ENCODE results near the gene CDC26. TPM values are rescaled to one million over a fixed set of nuclear protein-coding genes. Genes with fewer than 3 reads are reported as not detected.

CDC26 gene
- total and polyA plus RNA-seq, 8 donors, result 7.2 to 66.4 (median 27.1) TPM

DNA sequence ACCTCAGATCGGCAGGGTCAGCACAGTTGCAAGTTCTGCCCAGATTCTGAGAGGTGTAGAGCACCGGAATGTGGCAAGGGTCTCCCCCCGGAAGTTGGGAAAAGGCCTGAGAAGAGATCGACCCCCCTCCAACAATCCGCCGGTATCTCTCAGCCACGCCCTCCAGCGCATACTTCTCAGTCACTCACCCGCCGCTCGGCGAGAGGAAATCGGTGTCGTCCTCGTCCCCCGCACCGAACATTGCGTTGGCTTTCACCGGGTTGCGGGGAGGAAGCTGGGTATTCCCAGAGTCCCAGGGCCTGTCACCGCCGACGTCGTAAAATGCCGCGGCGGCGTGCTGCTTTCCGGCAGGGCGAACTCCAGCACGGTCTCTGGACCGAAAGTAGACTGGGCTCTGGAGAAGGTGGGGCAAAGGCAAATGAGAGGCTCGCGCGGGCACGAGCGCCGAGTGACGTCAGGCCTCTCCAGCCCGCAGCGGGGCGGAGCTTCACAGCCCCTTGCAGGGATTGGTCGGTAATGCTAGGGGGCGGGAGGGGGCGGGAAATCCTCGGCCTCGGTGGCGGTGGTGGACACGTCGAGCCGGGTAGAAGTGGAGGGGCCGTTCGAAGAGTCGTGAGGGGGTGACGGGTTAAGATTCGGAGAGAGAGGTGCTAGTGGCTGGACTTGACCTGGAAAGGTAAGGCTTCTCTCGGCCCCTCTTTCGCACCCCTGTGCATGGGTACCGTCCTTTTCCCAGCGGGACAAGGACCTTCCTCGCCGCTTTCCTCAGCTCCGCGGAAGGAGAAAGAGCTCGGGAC is 54.2 kb downstream of the CDC26 start, which contains the start of the genes FKBP15 and SLC31A1:
Gene FKBP15, minus strand, starts transcription at position 275 of the 797 bp plus-strand sequence. Its CDS starts 34 bp downstream, at position 241.
Gene SLC31A1, plus strand, starts transcription at position 542 of the 797 bp plus-strand sequence. CDS start 34,605 bp downstream, outside the sequence.
- H3K4me1 ChIP-seq, result peaks cover 31 to 71% (median 49%) of the 10 kb centered on the region in 4 donors
- no peaks in the 10 kb centered on the region for H3K9me3 ChIP-seq
- peak in 2 of 4 donors; percentile 42 to 46 for TF ChIP-seq POLR2A (IDR thresholded peaks at IDR 0.05)
- TF ChIP-seq POLR2AphosphoS5 (IDR thresholded peaks at IDR 0.05), result peak; percentile 84 to 97 (median 96)
- no peak for TF ChIP-seq EP300 (IDR thresholded peaks at IDR 0.05)
- peak; percentile 99 to 100 for DNase-seq
- intact Hi-C loops (cut with DNase I; ENCODE audit: low total_unique reads), result no loop called here
- 0 to 1% (median 1%) methylated on average over 39 to 65 of the region's 65 CpGs for WGBS, 5 donors
- no peaks in the 10 kb centered on the region for H3K27me3 ChIP-seq
- peak within 1 kb of the TSS; percentile 79 to 93 (median 90) for H3K27ac ChIP-seq
- H3K4me3 ChIP-seq, result peak within 1 kb of the TSS; percentile 71 to 75 (median 72)
- no peaks in the 10 kb centered on the region for H3K36me3 ChIP-seq

DNA sequence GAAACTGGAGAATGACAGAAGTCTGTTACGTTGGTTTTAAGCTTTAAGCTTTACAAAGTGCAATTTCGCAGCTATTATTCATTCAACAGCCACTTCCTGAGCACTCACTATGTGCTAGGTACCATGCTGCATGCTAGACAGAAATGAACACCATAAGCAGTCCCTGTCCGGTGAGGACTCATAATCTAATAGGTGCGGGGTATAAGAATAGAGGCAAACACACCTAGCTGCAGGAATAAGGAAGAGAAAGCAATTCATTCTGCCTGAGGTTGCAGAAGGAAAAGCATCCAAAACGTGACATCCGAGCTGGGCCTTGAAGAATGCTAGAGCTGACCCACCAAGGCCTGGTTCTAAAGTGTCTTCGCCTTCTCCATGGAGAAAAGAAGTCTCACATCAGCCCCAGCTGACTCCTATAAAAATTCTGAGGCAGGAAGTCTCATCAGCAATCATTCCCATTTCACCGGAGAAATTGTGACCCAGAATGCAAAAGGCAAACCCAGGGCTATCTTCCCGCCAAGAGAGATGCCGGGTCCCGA is 54.8 kb downstream of the CDC26 start:
- no peak for TF ChIP-seq POLR2A (IDR thresholded peaks at IDR 0.05)
- no peak for TF ChIP-seq EP300 (IDR thresholded peaks at IDR 0.05)
- TF ChIP-seq, protein P1, sequence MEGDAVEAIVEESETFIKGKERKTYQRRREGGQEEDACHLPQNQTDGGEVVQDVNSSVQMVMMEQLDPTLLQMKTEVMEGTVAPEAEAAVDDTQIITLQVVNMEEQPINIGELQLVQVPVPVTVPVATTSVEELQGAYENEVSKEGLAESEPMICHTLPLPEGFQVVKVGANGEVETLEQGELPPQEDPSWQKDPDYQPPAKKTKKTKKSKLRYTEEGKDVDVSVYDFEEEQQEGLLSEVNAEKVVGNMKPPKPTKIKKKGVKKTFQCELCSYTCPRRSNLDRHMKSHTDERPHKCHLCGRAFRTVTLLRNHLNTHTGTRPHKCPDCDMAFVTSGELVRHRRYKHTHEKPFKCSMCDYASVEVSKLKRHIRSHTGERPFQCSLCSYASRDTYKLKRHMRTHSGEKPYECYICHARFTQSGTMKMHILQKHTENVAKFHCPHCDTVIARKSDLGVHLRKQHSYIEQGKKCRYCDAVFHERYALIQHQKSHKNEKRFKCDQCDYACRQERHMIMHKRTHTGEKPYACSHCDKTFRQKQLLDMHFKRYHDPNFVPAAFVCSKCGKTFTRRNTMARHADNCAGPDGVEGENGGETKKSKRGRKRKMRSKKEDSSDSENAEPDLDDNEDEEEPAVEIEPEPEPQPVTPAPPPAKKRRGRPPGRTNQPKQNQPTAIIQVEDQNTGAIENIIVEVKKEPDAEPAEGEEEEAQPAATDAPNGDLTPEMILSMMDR (IDR thresholded peaks at IDR 0.05), result no peak
- TF ChIP-seq POLR2AphosphoS5 (IDR thresholded peaks at IDR 0.05), result no peak
- no peak for DNase-seq
- no peaks in the 10 kb centered on the region for H3K9me3 ChIP-seq
- peaks cover 31 to 78% (median 50%) of the 10 kb centered on the region in 4 donors for H3K4me1 ChIP-seq
- H3K27me3 ChIP-seq, result no peaks in the 10 kb centered on the region
- H3K27ac ChIP-seq, result peak overlapping the region; percentile 73 to 93 (median 90)
- H3K36me3 ChIP-seq, result no peaks in the 10 kb centered on the region
- intact Hi-C loops (cut with DNase I; ENCODE audit: low total_unique reads), result no loop called here
- H3K4me3 ChIP-seq, result peak overlapping the region; percentile 71 to 75 (median 72)
- WGBS, 5 donors, result 5 to 10% (median 8%) methylated on average over 11 of the region's 11 CpGs

DNA sequence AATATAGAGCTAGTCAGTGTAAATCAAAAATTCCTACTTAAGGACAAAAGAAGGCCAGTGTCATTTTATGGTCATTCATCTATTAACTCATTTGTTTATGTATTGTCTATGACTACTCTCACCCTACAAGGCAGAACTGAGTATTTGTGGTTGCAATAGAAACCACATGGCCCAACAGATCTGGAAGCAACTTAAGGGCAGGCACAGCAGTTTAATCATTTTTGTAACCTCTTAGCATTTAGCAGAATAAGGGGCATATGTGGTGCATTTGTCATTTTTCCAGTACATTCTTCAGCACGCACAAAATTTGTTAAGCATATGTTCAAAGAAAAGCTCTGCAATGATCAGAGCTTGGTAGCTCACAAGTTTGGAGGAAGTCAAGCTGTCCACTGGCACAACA is 55.4 kb downstream of the CDC26 start:
- peak in 1 of 2 donors; percentile 11 for DNase-seq
- Histone ChIP-seq H3K4me3 (peak overlapping the region; percentile 71 to 75 (median 72)), H3K9me3 (no peaks in the 10 kb centered on the region), H3K27ac (peak overlapping the region in 4 of 5 donors; percentile 85 to 93 (median 92)), H3K27me3 (no peaks in the 10 kb centered on the region), H3K4me1 (peaks cover 31 to 83% (median 52%) of the 10 kb centered on the region in 4 donors), H3K36me3 (no peaks in the 10 kb centered on the region)
- no peak for TF ChIP-seq EP300 (IDR thresholded peaks at IDR 0.05)
- no peak for TF ChIP-seq POLR2AphosphoS5 (IDR thresholded peaks at IDR 0.05)
- TF ChIP-seq, protein P1 (IDR thresholded peaks at IDR 0.05), result no peak
- TF ChIP-seq POLR2A (IDR thresholded peaks at IDR 0.05), result no peak
- 35 to 63% (median 35%) methylated on average over 1 of the region's 1 CpG for WGBS, 5 donors
- intact Hi-C loops (cut with DNase I; ENCODE audit: low total_unique reads), result no loop called here

DNA sequence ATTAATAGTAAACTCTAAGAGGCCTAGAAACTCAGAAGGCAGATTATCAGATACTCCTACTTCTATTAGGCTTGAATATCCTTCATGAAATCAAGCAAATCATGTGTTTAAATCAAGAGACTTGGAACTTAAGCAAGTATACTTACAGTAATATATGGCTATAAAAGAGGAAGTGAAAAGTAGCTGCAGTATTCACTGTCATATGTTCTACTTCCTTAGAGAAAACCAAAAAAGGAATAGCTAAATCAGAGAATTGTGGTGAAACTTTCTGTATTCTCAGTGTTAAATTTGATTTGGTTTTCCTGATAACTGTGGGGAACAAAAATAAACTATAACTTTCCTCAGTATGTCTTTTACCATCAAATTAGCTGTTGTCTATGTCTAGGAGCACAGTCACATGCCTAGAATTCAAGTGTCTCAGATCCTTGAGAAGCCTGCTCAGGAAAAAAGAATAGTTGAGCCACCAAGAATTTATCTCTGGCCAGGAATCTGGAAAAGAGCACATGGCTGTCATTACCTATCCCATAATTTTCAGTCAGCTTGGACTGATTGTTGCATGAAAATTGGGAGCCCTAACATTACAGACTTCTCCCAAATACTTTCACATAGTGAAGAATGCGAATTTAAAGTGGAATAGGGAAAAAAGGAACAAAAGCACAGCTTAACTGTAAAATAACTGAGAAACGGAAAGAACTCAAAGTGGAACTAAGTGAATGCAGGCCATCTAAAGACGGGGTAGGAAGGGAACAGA is 56.0 kb downstream of the CDC26 start:
- H3K27ac ChIP-seq, result peak overlapping the region in 3 of 5 donors; percentile 23 to 93 (median 85)
- H3K27me3 ChIP-seq, result no peaks in the 10 kb centered on the region
- DNase-seq, result no peak
- peaks cover 0 to 3% (median under 1%) of the 10 kb centered on the region in 4 donors for H3K36me3 ChIP-seq
- no peaks in the 10 kb centered on the region for H3K9me3 ChIP-seq
- TF ChIP-seq POLR2AphosphoS5 (IDR thresholded peaks at IDR 0.05), result no peak
- no peak for TF ChIP-seq EP300 (IDR thresholded peaks at IDR 0.05)
- no peak for TF ChIP-seq POLR2A (IDR thresholded peaks at IDR 0.05)
- TF ChIP-seq, protein P1 (IDR thresholded peaks at IDR 0.05), result no peak
- peak overlapping the region in 2 of 4 donors; percentile 71 to 73 for H3K4me3 ChIP-seq
- intact Hi-C loops (cut with DNase I; ENCODE audit: low total_unique reads), result no loop called here
- H3K4me1 ChIP-seq, result peaks cover 31 to 86% (median 55%) of the 10 kb centered on the region in 4 donors
- WGBS, 5 donors, result 66 to 86% (median 74%) methylated on average over 3 of the region's 3 CpGs

Other genes starting within 250 kb of the CDC26 start
- gene ZFP37, start 218.8 kb downstream of the CDC26 start, total RNA-seq, result 1 to 10 TPM in 4 of 5 donors, under 1 TPM in 1; 0.72 to 3.8 (median 3.5) TPM
- under 1 TPM; 0.31 to 0.93 (median 0.62) TPM for gene ZFP37, start 218.8 kb downstream of the CDC26 start, polyA plus RNA-seq
- 10 to 100 TPM in 2 of 5 donors, 1 to 10 TPM in 3; 1.2 to 19.6 (median 7.7) TPM for gene SLC31A2, start 124.6 kb downstream of the CDC26 start, total RNA-seq
- gene SLC31A2, start 124.6 kb downstream of the CDC26 start, polyA plus RNA-seq, result 1 to 10 TPM; 3.7 to 8.0 (median 5.0) TPM
- gene FKBP15, start 54.3 kb downstream of the CDC26 start, total RNA-seq, result 10 to 100 TPM; 11.1 to 36.6 (median 23.8) TPM
- gene FKBP15, start 54.3 kb downstream of the CDC26 start, polyA plus RNA-seq, result 1 to 10 TPM; 5.5 to 9.6 (median 6.0) TPM
- 100 to 1,000 TPM in 1 of 5 donors, 10 to 100 TPM in 4; 11.1 to 106 (median 18.8) TPM for gene SLC31A1, start 54.0 kb downstream of the CDC26 start, total RNA-seq
- 1 to 10 TPM; 4.7 to 8.2 (median 4.9) TPM for gene SLC31A1, start 54.0 kb downstream of the CDC26 start, polyA plus RNA-seq
- 10 to 100 TPM in 2 of 5 donors, 1 to 10 TPM in 3; 3.2 to 25.0 (median 9.9) TPM for gene PRPF4, start 86 bp upstream of the CDC26 start, total RNA-seq
- 10 to 100 TPM in 2 of 3 donors, 1 to 10 TPM in 1; 7.8 to 11.4 (median 10.0) TPM for gene PRPF4, start 86 bp upstream of the CDC26 start, polyA plus RNA-seq
- 1 to 10 TPM in 2 of 5 donors, under 1 TPM in 1, not detected in 2; 0.43 to 5.0 (median 1.8) TPM for gene RNF183, start 27.8 kb upstream of the CDC26 start, total RNA-seq
- 1 to 10 TPM in 2 of 3 donors, under 1 TPM in 1; 0.46 to 5.6 (median 1.2) TPM for gene RNF183, start 27.8 kb upstream of the CDC26 start, polyA plus RNA-seq
- 1 to 10 TPM in 2 of 5 donors, under 1 TPM in 2, not detected in 1; 0.29 to 5.0 (median 0.96) TPM for gene WDR31, start 64.7 kb upstream of the CDC26 start, total RNA-seq
- gene WDR31, start 64.7 kb upstream of the CDC26 start, polyA plus RNA-seq, result 1 to 10 TPM; 1.2 to 1.5 (median 1.3) TPM
- gene BSPRY, start 74.0 kb upstream of the CDC26 start, total RNA-seq, result 10 to 100 TPM in 4 of 5 donors, 1 to 10 TPM in 1; 2.2 to 60.3 (median 16.0) TPM
- 10 to 100 TPM; 16.1 to 28.9 (median 24.5) TPM for gene BSPRY, start 74.0 kb upstream of the CDC26 start, polyA plus RNA-seq
- 100 to 1,000 TPM in 3 of 5 donors, 10 to 100 TPM in 2; 41.3 to 120 (median 104) TPM for gene HDHD3, start 101.4 kb upstream of the CDC26 start, total RNA-seq
- 10 to 100 TPM; 42.5 to 81.1 (median 51.6) TPM for gene HDHD3, start 101.4 kb upstream of the CDC26 start, polyA plus RNA-seq
- 100 to 1,000 TPM in 1 of 5 donors, 10 to 100 TPM in 4; 30.8 to 102 (median 44.8) TPM for gene ALAD, start 125.7 kb upstream of the CDC26 start, total RNA-seq
- 10 to 100 TPM; 33.9 to 69.2 (median 64.8) TPM for gene ALAD, start 125.7 kb upstream of the CDC26 start, polyA plus RNA-seq
- 10 to 100 TPM in 3 of 5 donors, 1 to 10 TPM in 2; 4.1 to 47.4 (median 25.4) TPM for gene POLE3, start 135.1 kb upstream of the CDC26 start, total RNA-seq
- 10 to 100 TPM; 31.0 to 39.1 (median 31.9) TPM for gene POLE3, start 135.1 kb upstream of the CDC26 start, polyA plus RNA-seq
- gene C9orf43, start 135.2 kb upstream of the CDC26 start, total RNA-seq, result under 1 TPM in 2 of 5 donors, not detected in 3; 0.55 to 0.58 TPM
- under 1 TPM; 0.19 to 0.61 (median 0.58) TPM for gene C9orf43, start 135.2 kb upstream of the CDC26 start, polyA plus RNA-seq
- gene RGS3, start 188.2 kb upstream of the CDC26 start, total RNA-seq, result 10 to 100 TPM; 27.0 to 71.4 (median 49.2) TPM
- gene RGS3, start 188.2 kb upstream of the CDC26 start, polyA plus RNA-seq, result 10 to 100 TPM; 26.6 to 41.0 (median 30.4) TPM